NB4 (cell line): ENCODE results near the gene PDK1.

Experiments
- POLR2A ChIP-seq: IDR thresholded peaks from 2 replicates; pipeline ENCODE4 v1.6.1; 2011; ENCODE audit warnings: mild to moderate bottlenecking; ENCODE audit not compliant: insufficient read length; ENCODE audit errors: extremely low read depth
- TF ChIP-seq, protein P1 (sequence below): IDR thresholded peaks from one replicate; pipeline ENCODE4 v1.5.1; 2012; ENCODE audit warnings: low read depth, low read length

DNA sequence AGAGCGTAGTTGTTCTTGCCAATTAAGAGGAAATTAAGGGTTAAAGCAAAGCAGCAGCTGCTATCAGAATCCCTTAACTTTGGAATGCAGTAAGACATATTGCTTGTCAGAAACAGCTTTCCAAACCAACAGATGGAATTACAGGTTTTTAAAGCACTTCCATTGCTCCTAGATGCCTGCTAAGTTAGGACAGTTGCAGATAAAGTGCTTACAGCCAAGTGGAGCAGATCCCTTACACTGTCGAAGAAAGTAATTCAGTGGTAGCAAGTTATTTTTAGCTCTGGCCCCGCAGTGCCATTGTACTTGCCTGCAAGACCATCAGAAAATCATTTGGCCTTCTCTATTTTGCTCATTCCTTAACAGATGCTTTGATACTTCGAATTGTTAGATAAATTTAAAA lies 5.4 kb downstream of the PDK1 start:
- TF ChIP-seq, protein P1, sequence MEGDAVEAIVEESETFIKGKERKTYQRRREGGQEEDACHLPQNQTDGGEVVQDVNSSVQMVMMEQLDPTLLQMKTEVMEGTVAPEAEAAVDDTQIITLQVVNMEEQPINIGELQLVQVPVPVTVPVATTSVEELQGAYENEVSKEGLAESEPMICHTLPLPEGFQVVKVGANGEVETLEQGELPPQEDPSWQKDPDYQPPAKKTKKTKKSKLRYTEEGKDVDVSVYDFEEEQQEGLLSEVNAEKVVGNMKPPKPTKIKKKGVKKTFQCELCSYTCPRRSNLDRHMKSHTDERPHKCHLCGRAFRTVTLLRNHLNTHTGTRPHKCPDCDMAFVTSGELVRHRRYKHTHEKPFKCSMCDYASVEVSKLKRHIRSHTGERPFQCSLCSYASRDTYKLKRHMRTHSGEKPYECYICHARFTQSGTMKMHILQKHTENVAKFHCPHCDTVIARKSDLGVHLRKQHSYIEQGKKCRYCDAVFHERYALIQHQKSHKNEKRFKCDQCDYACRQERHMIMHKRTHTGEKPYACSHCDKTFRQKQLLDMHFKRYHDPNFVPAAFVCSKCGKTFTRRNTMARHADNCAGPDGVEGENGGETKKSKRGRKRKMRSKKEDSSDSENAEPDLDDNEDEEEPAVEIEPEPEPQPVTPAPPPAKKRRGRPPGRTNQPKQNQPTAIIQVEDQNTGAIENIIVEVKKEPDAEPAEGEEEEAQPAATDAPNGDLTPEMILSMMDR: no peak
- no peak for TF ChIP-seq POLR2A
